ENCODE data around the gene TRIB2.
"Not testable (repeated sequence)": the region's sequence is repeated elsewhere in the genome, so short reads cannot be mapped to it uniquely, and the experiment has no call there.

Gene TRIB2

GRCh38 chr2:12716282-12717190 is at the start of gene TRIB2:
Gene TRIB2, plus strand, starts transcription at chr2:12716936. Its CDS starts 1,372 bp downstream, at chr2:12718308.
- H3K9me3 ChIP-seq (ENCODE audit: control insufficient read depth in 2 of 2, low read length in 2 of 2) = no peaks in the 10 kb centered on the region
- peaks cover 3 to 10% of the 10 kb centered on the region in 2 donors for H3K4me1 ChIP-seq (ENCODE audit: control insufficient read depth in 2 of 2, insufficient read depth in 2 of 2, low read length in 2 of 2)

GRCh38 chr2:12669036-12669435 is 47.7 kb upstream of the TRIB2 start:
- Histone ChIP-seq H3K27me3 (ENCODE audit: control insufficient read depth in 2 of 2, insufficient read depth in 2 of 2, low read length in 2 of 2) (no peaks in the 10 kb centered on the region), H3K4me1 (ENCODE audit: control insufficient read depth in 2 of 2, insufficient read depth in 2 of 2, low read length in 2 of 2) (no peaks in the 10 kb centered on the region), H3K36me3 (ENCODE audit: control insufficient read depth in 2 of 2, insufficient read depth in 2 of 2, low read length in 2 of 2) (no peaks in the 10 kb centered on the region), H3K9me3 (ENCODE audit: control insufficient read depth in 2 of 2, low read length in 2 of 2) (no peaks in the 10 kb centered on the region), H3K9ac (ENCODE audit: low read depth in 1 of 2, low read length in 2 of 2) (no peak overlapping the region), H3K4me3 (ENCODE audit: low read length in 2 of 2) (no peak overlapping the region), H3K27ac (ENCODE audit: low read depth in 2 of 2, low read length in 2 of 2) (no peak overlapping the region)

More at GRCh38 chr2:12716282-12717190, at the start of gene TRIB2:
- peaks cover 2 to 17% of the 10 kb centered on the region in 2 donors for H3K27me3 ChIP-seq (ENCODE audit: control insufficient read depth in 2 of 2, insufficient read depth in 2 of 2, low read length in 2 of 2)
- peak within 1 kb of the TSS; percentile 71 to 89 for H3K9ac ChIP-seq (ENCODE audit: low read depth in 1 of 2, low read length in 2 of 2)
- H3K27ac ChIP-seq (ENCODE audit: low read depth in 2 of 2, low read length in 2 of 2) = peak within 1 kb of the TSS; percentile 77 to 89
- H3K4me3 ChIP-seq (ENCODE audit: low read length in 2 of 2) = peak within 1 kb of the TSS; percentile 72 to 85
- no peaks in the 10 kb centered on the region for H3K36me3 ChIP-seq (ENCODE audit: control insufficient read depth in 2 of 2, insufficient read depth in 2 of 2, low read length in 2 of 2)

- H3K9ac ChIP-seq (ENCODE audit: low read depth in 1 of 2, low read length in 2 of 2) = no peak overlapping the region
- no peak overlapping the region for H3K27ac ChIP-seq (ENCODE audit: low read depth in 2 of 2, low read length in 2 of 2)
- no peaks in the 10 kb centered on the region for H3K4me1 ChIP-seq (ENCODE audit: control insufficient read depth in 2 of 2, insufficient read depth in 2 of 2, low read length in 2 of 2)
- H3K36me3 ChIP-seq (ENCODE audit: control insufficient read depth in 2 of 2, insufficient read depth in 2 of 2, low read length in 2 of 2) = no peaks in the 10 kb centered on the region
- H3K9me3 ChIP-seq (ENCODE audit: control insufficient read depth in 2 of 2, low read length in 2 of 2) = no peaks in the 10 kb centered on the region
- H3K27me3 ChIP-seq (ENCODE audit: control insufficient read depth in 2 of 2, insufficient read depth in 2 of 2, low read length in 2 of 2) = no peaks in the 10 kb centered on the region
- no peak overlapping the region for H3K4me3 ChIP-seq (ENCODE audit: low read length in 2 of 2)
Observed at GRCh38 chr2:12672711-12673315, 43.9 kb upstream of the TRIB2 start.

DNA sequence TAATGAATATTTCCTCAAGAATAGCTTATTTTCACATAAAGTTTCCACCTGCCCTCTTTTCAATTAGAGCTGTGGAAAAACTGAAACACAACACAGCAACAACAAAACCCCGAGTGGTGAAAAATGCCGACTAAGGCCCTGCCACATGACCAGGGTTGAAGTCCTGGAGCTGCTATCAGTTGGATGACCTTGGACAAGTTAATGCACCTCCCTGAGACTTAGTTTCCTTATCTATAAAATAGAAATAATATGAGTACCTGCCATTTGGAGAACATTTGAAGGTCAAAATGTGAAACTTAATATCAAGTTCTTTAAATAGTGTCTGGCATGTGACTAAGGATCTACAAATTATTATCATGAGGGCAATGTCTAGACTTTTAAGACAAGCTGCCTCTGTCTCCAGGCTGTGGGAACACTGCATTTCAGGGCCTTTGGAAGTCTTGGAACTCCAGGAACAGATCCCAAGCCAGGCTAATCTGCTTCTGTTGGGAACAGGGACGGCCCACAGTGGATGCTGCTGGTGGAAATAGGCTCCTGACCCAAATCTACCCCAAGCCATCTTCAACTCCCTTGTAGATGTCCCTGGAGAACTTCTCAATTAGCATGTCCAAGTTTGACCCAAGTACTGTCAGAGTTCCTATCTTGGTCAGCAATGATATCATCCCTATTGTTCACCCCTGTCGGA is 42.0 kb upstream of the TRIB2 start:
- H3K27ac ChIP-seq (ENCODE audit: low read depth in 2 of 2, low read length in 2 of 2) = no peak overlapping the region
- no peaks in the 10 kb centered on the region for H3K9me3 ChIP-seq (ENCODE audit: control insufficient read depth in 2 of 2, low read length in 2 of 2)
- no peaks in the 10 kb centered on the region for H3K4me1 ChIP-seq (ENCODE audit: control insufficient read depth in 2 of 2, insufficient read depth in 2 of 2, low read length in 2 of 2)
- no peaks in the 10 kb centered on the region for H3K36me3 ChIP-seq (ENCODE audit: control insufficient read depth in 2 of 2, insufficient read depth in 2 of 2, low read length in 2 of 2)
- no peak overlapping the region for H3K4me3 ChIP-seq (ENCODE audit: low read length in 2 of 2)
- H3K27me3 ChIP-seq (ENCODE audit: control insufficient read depth in 2 of 2, insufficient read depth in 2 of 2, low read length in 2 of 2) = no peaks in the 10 kb centered on the region
- no peak overlapping the region for H3K9ac ChIP-seq (ENCODE audit: low read depth in 1 of 2, low read length in 2 of 2)

GRCh38 chr2:12675352-12675795 is 41.4 kb upstream of the TRIB2 start:
- no peak overlapping the region for H3K9ac ChIP-seq (ENCODE audit: low read depth in 1 of 2, low read length in 2 of 2)
- no peak overlapping the region for H3K4me3 ChIP-seq (ENCODE audit: low read length in 2 of 2)
- no peak overlapping the region for H3K27ac ChIP-seq (ENCODE audit: low read depth in 2 of 2, low read length in 2 of 2)
- H3K27me3 ChIP-seq (ENCODE audit: control insufficient read depth in 2 of 2, insufficient read depth in 2 of 2, low read length in 2 of 2) = no peaks in the 10 kb centered on the region
- no peaks in the 10 kb centered on the region for H3K4me1 ChIP-seq (ENCODE audit: control insufficient read depth in 2 of 2, insufficient read depth in 2 of 2, low read length in 2 of 2)
- H3K36me3 ChIP-seq (ENCODE audit: control insufficient read depth in 2 of 2, insufficient read depth in 2 of 2, low read length in 2 of 2) = no peaks in the 10 kb centered on the region
- H3K9me3 ChIP-seq (ENCODE audit: control insufficient read depth in 2 of 2, low read length in 2 of 2) = no peaks in the 10 kb centered on the region

DNA sequence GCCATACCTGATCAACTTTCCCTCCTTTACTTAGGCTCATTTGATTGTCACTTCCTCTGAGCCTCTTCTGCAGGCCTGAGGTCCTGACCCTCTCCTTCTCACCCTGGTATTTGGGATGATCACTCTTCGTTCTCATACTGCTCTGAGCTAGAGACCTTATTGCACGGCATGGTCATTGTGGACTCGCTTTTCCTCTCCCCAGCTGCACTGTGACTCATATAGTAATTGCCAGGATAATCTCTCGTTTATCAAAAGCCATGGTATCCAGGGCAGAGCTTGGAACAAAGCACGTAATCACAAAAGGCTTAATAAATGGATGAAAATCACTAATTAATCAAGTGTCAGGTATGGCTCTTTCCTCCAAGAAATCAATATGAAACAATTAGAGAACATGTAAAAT is 40.9 kb upstream of the TRIB2 start:
- no peaks in the 10 kb centered on the region for H3K9me3 ChIP-seq (ENCODE audit: control insufficient read depth in 2 of 2, low read length in 2 of 2)
- H3K27ac ChIP-seq (ENCODE audit: low read depth in 2 of 2, low read length in 2 of 2) = no peak overlapping the region
- no peaks in the 10 kb centered on the region for H3K36me3 ChIP-seq (ENCODE audit: control insufficient read depth in 2 of 2, insufficient read depth in 2 of 2, low read length in 2 of 2)
- H3K9ac ChIP-seq (ENCODE audit: low read depth in 1 of 2, low read length in 2 of 2) = no peak overlapping the region
- no peaks in the 10 kb centered on the region for H3K27me3 ChIP-seq (ENCODE audit: control insufficient read depth in 2 of 2, insufficient read depth in 2 of 2, low read length in 2 of 2)
- no peak overlapping the region for H3K4me3 ChIP-seq (ENCODE audit: low read length in 2 of 2)
- H3K4me1 ChIP-seq (ENCODE audit: control insufficient read depth in 2 of 2, insufficient read depth in 2 of 2, low read length in 2 of 2) = no peaks in the 10 kb centered on the region

- Histone ChIP-seq H3K9me3 (ENCODE audit: control insufficient read depth in 2 of 2, low read length in 2 of 2) (no peaks in the 10 kb centered on the region), H3K4me3 (ENCODE audit: low read length in 2 of 2) (no peak overlapping the region), H3K4me1 (ENCODE audit: control insufficient read depth in 2 of 2, insufficient read depth in 2 of 2, low read length in 2 of 2) (no peaks in the 10 kb centered on the region), H3K36me3 (ENCODE audit: control insufficient read depth in 2 of 2, insufficient read depth in 2 of 2, low read length in 2 of 2) (no peaks in the 10 kb centered on the region), H3K27ac (ENCODE audit: low read depth in 2 of 2, low read length in 2 of 2) (no peak overlapping the region), H3K27me3 (ENCODE audit: control insufficient read depth in 2 of 2, insufficient read depth in 2 of 2, low read length in 2 of 2) (no peaks in the 10 kb centered on the region), H3K9ac (ENCODE audit: low read depth in 1 of 2, low read length in 2 of 2) (no peak overlapping the region)
Observed at GRCh38 chr2:12676771-12677170, 40.0 kb upstream of the TRIB2 start.

DNA sequence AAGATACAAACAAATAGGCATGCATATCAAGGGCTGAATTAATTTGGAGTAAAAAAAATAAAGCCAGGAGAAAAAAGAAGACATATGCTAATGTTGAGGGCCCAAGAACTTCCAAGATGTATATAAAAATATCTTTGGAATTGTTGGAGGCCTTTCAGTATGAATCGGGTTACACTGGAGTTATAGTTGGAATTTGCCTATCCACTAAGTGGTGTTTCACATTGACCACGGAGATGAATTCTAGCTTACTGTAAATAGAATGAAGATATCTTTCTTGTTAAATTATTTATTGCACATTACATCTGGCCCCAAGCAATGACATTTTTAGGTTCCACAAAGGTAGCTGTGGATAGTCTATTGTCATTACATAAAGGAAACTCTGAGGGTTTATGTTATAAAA is 38.5 kb upstream of the TRIB2 start:
- H3K27ac ChIP-seq (ENCODE audit: low read depth in 2 of 2, low read length in 2 of 2) = no peak overlapping the region
- H3K36me3 ChIP-seq (ENCODE audit: control insufficient read depth in 2 of 2, insufficient read depth in 2 of 2, low read length in 2 of 2) = no peaks in the 10 kb centered on the region
- no peak overlapping the region for H3K9ac ChIP-seq (ENCODE audit: low read depth in 1 of 2, low read length in 2 of 2)
- no peak overlapping the region for H3K4me3 ChIP-seq (ENCODE audit: low read length in 2 of 2)
- H3K4me1 ChIP-seq (ENCODE audit: control insufficient read depth in 2 of 2, insufficient read depth in 2 of 2, low read length in 2 of 2) = no peaks in the 10 kb centered on the region
- no peaks in the 10 kb centered on the region for H3K27me3 ChIP-seq (ENCODE audit: control insufficient read depth in 2 of 2, insufficient read depth in 2 of 2, low read length in 2 of 2)
- no peaks in the 10 kb centered on the region for H3K9me3 ChIP-seq (ENCODE audit: control insufficient read depth in 2 of 2, low read length in 2 of 2)

GRCh38 chr2:12679550-12680072 is 37.1 kb upstream of the TRIB2 start:
- Histone ChIP-seq H3K4me3 (ENCODE audit: low read length in 2 of 2) (no peak overlapping the region), H3K9ac (ENCODE audit: low read depth in 1 of 2, low read length in 2 of 2) (no peak overlapping the region), H3K36me3 (ENCODE audit: control insufficient read depth in 2 of 2, insufficient read depth in 2 of 2, low read length in 2 of 2) (no peaks in the 10 kb centered on the region), H3K9me3 (ENCODE audit: control insufficient read depth in 2 of 2, low read length in 2 of 2) (no peaks in the 10 kb centered on the region), H3K27ac (ENCODE audit: low read depth in 2 of 2, low read length in 2 of 2) (no peak overlapping the region), H3K27me3 (ENCODE audit: control insufficient read depth in 2 of 2, insufficient read depth in 2 of 2, low read length in 2 of 2) (no peaks in the 10 kb centered on the region), H3K4me1 (ENCODE audit: control insufficient read depth in 2 of 2, insufficient read depth in 2 of 2, low read length in 2 of 2) (no peaks in the 10 kb centered on the region)

- not testable (repeated sequence) for H3K27ac ChIP-seq (ENCODE audit: low read depth in 2 of 2, low read length in 2 of 2); H3K9me3 ChIP-seq (ENCODE audit: control insufficient read depth in 2 of 2, low read length in 2 of 2); H3K4me3 ChIP-seq (ENCODE audit: low read length in 2 of 2); H3K4me1 ChIP-seq (ENCODE audit: control insufficient read depth in 2 of 2, insufficient read depth in 2 of 2, low read length in 2 of 2); H3K27me3 ChIP-seq (ENCODE audit: control insufficient read depth in 2 of 2, insufficient read depth in 2 of 2, low read length in 2 of 2); H3K9ac ChIP-seq (ENCODE audit: low read depth in 1 of 2, low read length in 2 of 2); H3K36me3 ChIP-seq (ENCODE audit: control insufficient read depth in 2 of 2, insufficient read depth in 2 of 2, low read length in 2 of 2)
Observed at GRCh38 chr2:12680115-12680514, 36.6 kb upstream of the TRIB2 start.

All from mucosa of rectum (tissue), 2 donors.